ENCODE measurements around the gene SMAD3. TPM values are rescaled to one million over a fixed set of nuclear protein-coding genes. Genes with fewer than 3 reads are reported as not detected.

SMAD3 gene
- total and polyA plus RNA-seq, 2 of the 8 experiments (the other 6 are each of a cell fraction or from before 2014, with no cell fraction given): 10.1 to 12.4 TPM

DNA sequence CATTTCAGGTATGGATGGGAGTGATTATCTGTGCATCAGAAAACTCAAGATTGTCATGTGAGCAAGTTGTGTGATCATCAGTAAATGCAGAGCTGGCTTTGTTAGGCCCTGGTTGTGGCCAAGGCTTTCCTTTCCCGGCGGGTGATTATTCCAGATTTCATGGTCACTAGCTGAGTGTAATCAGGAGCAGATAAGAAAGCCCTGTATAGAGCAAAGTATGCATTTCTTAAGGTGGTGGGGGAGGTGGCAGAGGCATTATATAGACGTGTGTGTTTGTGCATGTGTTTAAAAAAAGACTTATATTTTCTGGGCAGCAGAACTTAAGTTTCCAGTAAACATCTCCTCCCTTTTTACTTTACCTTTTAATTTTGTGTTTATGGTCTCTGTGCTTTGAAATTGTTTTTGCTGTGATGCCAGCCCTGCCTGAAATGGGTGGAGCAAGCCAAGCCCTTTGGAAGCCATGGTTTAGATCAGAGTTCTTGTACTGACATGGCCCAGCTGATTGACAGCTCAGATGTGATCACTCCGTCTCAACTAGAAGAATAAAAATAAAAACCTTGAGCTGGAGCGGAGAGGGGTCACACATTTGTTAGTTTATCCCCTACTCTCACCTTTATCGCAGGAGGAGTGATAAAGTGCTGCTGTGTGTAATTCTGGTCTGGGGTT is 22.2 kb downstream of the SMAD3 start:
- Histone ChIP-seq H3K27ac (ENCODE audit: low read depth, low read length) (no peak overlapping the region), H3K4me1 (replicated peaks in 1 of 4; ENCODE audit: control insufficient read depth in 3 of 4, insufficient read depth in 4 of 4, low read length in 3 of 4) (peaks cover 7 to 26% (median 18%) of the 10 kb centered on the region in 4 experiments)
- no peak for FAIRE-seq
- no peak for TF ChIP-seq CTBP2 (IDR thresholded peaks at IDR 0.05; ENCODE audit: borderline replicate concordance, insufficient read depth, insufficient read length, low read length)
- no peak for TF ChIP-seq MAFK (IDR thresholded peaks at IDR 0.05; ENCODE audit: low read depth, low read length)
- TF ChIP-seq KDM1A (IDR thresholded peaks at IDR 0.05; ENCODE audit: borderline replicate concordance, low read length): no peak
- no peak for TF ChIP-seq SAP30 (IDR thresholded peaks at IDR 0.05; ENCODE audit: insufficient read depth, insufficient replicate concordance, low read length)
- TF ChIP-seq JUND (IDR thresholded peaks at IDR 0.05; ENCODE audit: low read length): no peak
- TF ChIP-seq EZH2 (IDR thresholded peaks at IDR 0.05; ENCODE audit: low read depth, low read length, severe bottlenecking): no peak
- no peak for TF ChIP-seq RBBP5 (IDR thresholded peaks at IDR 0.05; ENCODE audit: borderline replicate concordance, low read depth, low read length)
- no peak for TF ChIP-seq SRF (IDR thresholded peaks at IDR 0.05; ENCODE audit: low read depth, low read length)
- TF ChIP-seq FOSL1 (IDR thresholded peaks at IDR 0.05; ENCODE audit: insufficient read depth, low read depth, low read length): no peak
- TF ChIP-seq RXRA (IDR thresholded peaks at IDR 0.05; ENCODE audit: insufficient read depth, low read depth, low read length): no peak
- no peak for TF ChIP-seq SIRT6 (IDR thresholded peaks at IDR 0.05; ENCODE audit: low read length)
- no peak for TF ChIP-seq TEAD4 (IDR thresholded peaks at IDR 0.05; ENCODE audit: low read depth, low read length)
- TF ChIP-seq BCL11A (IDR thresholded peaks at IDR 0.05; ENCODE audit: low read depth in 2 of 2, low read length in 2 of 2): no peak

More for the DNA sequence above, 22.2 kb downstream of the SMAD3 start:
- Histone ChIP-seq H3K79me2 (ENCODE audit: control insufficient read depth in 1 of 2, insufficient read depth in 2 of 2, low read length in 2 of 2) (peaks cover 2 to 3% of the 10 kb centered on the region in 2 experiments; a peak in 2 of 4 replicates), H3K14ac (ENCODE audit: insufficient read length) (no peak overlapping the region), H2BK120ac (replicated peaks; ENCODE audit: low read depth, low read length) (no peak overlapping the region), H3K18ac (ENCODE audit: extremely low read depth, low read length) (no peak overlapping the region), H3K4me2 (ENCODE audit: insufficient read depth in 1 of 2, low read depth in 2 of 2, low read length in 2 of 2) (no peak overlapping the region), H2BK12ac (ENCODE audit: low read depth, low read length) (no peak overlapping the region), H2AK5ac (ENCODE audit: low read depth, low read length) (no peak overlapping the region), H2AFZ (ENCODE audit: low read length) (no peak overlapping the region), H4K20me1 (replicated peaks in 1 of 2; ENCODE audit: control insufficient read depth in 1 of 2, insufficient read depth in 2 of 2, low read length in 2 of 2) (no peaks in the 10 kb centered on the region), H3K4ac (replicated peaks; ENCODE audit: insufficient read length, low read depth, low read length) (no peak overlapping the region), H3K9me3 (ENCODE audit: insufficient read depth in 2 of 2, low read depth in 1 of 2, low read length in 1 of 2) (no peaks in the 10 kb centered on the region), H3K23ac (ENCODE audit: insufficient read length) (no peak overlapping the region), H3K27me3 (replicated peaks in 1 of 4; ENCODE audit: control insufficient read depth in 3 of 4, extremely low read depth in 1 of 4, insufficient read depth in 3 of 4, low read length in 3 of 4) (no peaks in the 10 kb centered on the region), H3K36me3 (ENCODE audit: control insufficient read depth in 2 of 4, insufficient read depth in 4 of 4, low read length in 3 of 4) (no peaks in the 10 kb centered on the region; a peak in 1 of 8 replicates), H2BK15ac (ENCODE audit: low read length) (peak overlapping the region; percentile 36; the same call in 1 of the 2 replicates), H4K91ac (replicated peaks; ENCODE audit: insufficient read length, low read length) (no peak overlapping the region), H3K23me2 (ENCODE audit: low read depth, low read length) (no peaks in the 10 kb centered on the region), H3K4me3 (ENCODE audit: extremely low read depth in 1 of 4, insufficient read depth in 2 of 4, low read depth in 3 of 4, low read length in 4 of 4) (no peak overlapping the region), H4K8ac (ENCODE audit: extremely low read depth, insufficient read depth, low read length) (no peak overlapping the region; the same call in 1 of the 2 replicates), H4K5ac (ENCODE audit: insufficient read length, low read depth, low read length) (no peak overlapping the region), H2BK5ac (ENCODE audit: low read depth, low read length) (no peak overlapping the region), H3K9ac (replicated peaks in 1 of 4; ENCODE audit: extremely low read depth in 1 of 4, low read depth in 3 of 4, low read length in 3 of 4) (no peak overlapping the region), H2BK20ac (ENCODE audit: low read length) (no peak overlapping the region), H3K56ac (replicated peaks; ENCODE audit: insufficient read length, low read depth, low read length) (no peak overlapping the region), H3K79me1 (ENCODE audit: low read depth, low read length) (no peaks in the 10 kb centered on the region; the same call in none of the 2 replicates)
- 78% methylated on average over 6 of the region's 6 CpGs; no CpG with 5 or more reads in 1 of the 2 experiments for WGBS, 2 experiments (ENCODE audit: extremely low coverage in 1 of 2, insufficient coverage in 1 of 2, insufficient read length in 1 of 2, insufficient replicate concordance in 2 of 2, low coverage in 1 of 2, low lambda C conversion rate in 2 of 2, missing lambda C conversion rate in 1 of 2)
- DNase-seq (ENCODE audit: low read depth in 1 of 2, low spot score in 2 of 2): no peak
- ChIA-PET POLR2A (ENCODE audit: partially characterized antibody) (interaction anchor here (1.1 to 1.6 kb wide), 2 partner anchors 14 to 184 kb away, joined by 3 to 6 read pairs; no protein-coding TSS in a partner anchor), CTCF (ENCODE audit: partially characterized antibody) (interaction anchor here (0.8 to 1.8 kb wide), 3 partner anchors 13 to 139 kb away, joined by 3 to 6 read pairs (median 3); no protein-coding TSS in a partner anchor)

All from H1 (cell line).